ENCODE results near the gene PLXDC1.

The PLXDC1 gene

GRCh38 chr17:39139161-39139511, 12.3 kb downstream of the PLXDC1 start:
- peaks cover 0 to 3% of the 10 kb centered on the region in 2 donors for H3K27me3 ChIP-seq
- no peak overlapping the region for H3K4me3 ChIP-seq
- no peak for TF ChIP-seq CTCF (IDR thresholded peaks at IDR 0.05)
- no peaks in the 10 kb centered on the region for H3K36me3 ChIP-seq
- no peak for DNase-seq
- no peak overlapping the region for H3K27ac ChIP-seq
- intact Hi-C loops (cut with DNase I; ENCODE audit: low total_unique reads), result no loop called here
- H3K9me3 ChIP-seq, result no peaks in the 10 kb centered on the region
- H3K4me1 ChIP-seq, result peaks cover 0 to 6% (median 0%) of the 10 kb centered on the region in 4 donors

- intact Hi-C loops (cut with DNase I; ENCODE audit: low total_unique reads), result no loop called here
- Histone ChIP-seq H3K4me3 (no peak overlapping the region), H3K9me3 (no peaks in the 10 kb centered on the region), H3K27ac (no peak overlapping the region), H3K36me3 (no peaks in the 10 kb centered on the region), H3K4me1 (peaks cover 0 to 1% (median 0%) of the 10 kb centered on the region in 4 donors), H3K27me3 (peaks cover 0 to 3% of the 10 kb centered on the region in 2 donors)
- no peak for DNase-seq
- no peak for TF ChIP-seq CTCF (IDR thresholded peaks at IDR 0.05)
Observed at GRCh38 chr17:39138431-39139160, 12.8 kb downstream of the PLXDC1 start.

GRCh38 chr17:39134878-39135277, 16.6 kb downstream of the PLXDC1 start:
- intact Hi-C loops (cut with DNase I; ENCODE audit: low total_unique reads), result no loop called here
- no peak for TF ChIP-seq CTCF (IDR thresholded peaks at IDR 0.05)
- H3K27me3 ChIP-seq, result peaks cover 0 to 2% of the 10 kb centered on the region in 2 donors
- H3K4me3 ChIP-seq, result no peak overlapping the region
- no peaks in the 10 kb centered on the region for H3K36me3 ChIP-seq
- H3K4me1 ChIP-seq, result no peaks in the 10 kb centered on the region
- H3K27ac ChIP-seq, result no peak overlapping the region
- no peaks in the 10 kb centered on the region for H3K9me3 ChIP-seq
- no peak for DNase-seq

- no peak for DNase-seq
- no peaks in the 10 kb centered on the region for H3K4me1 ChIP-seq
- H3K4me3 ChIP-seq, result no peak overlapping the region
- intact Hi-C loops (cut with DNase I; ENCODE audit: low total_unique reads), result no loop called here
- H3K27ac ChIP-seq, result no peak overlapping the region
- no peak for TF ChIP-seq CTCF (IDR thresholded peaks at IDR 0.05)
- no peaks in the 10 kb centered on the region for H3K36me3 ChIP-seq
- no peaks in the 10 kb centered on the region for H3K9me3 ChIP-seq
- H3K27me3 ChIP-seq, result peaks cover 0 to 2% of the 10 kb centered on the region in 2 donors
Observed at GRCh38 chr17:39132192-39132610, 19.2 kb downstream of the PLXDC1 start.

GRCh38 chr17:39131616-39132015, 19.8 kb downstream of the PLXDC1 start:
- Histone ChIP-seq H3K9me3 (no peaks in the 10 kb centered on the region), H3K4me1 (no peaks in the 10 kb centered on the region), H3K27me3 (peaks cover 0 to 2% of the 10 kb centered on the region in 2 donors), H3K36me3 (no peaks in the 10 kb centered on the region), H3K27ac (no peak overlapping the region), H3K4me3 (no peak overlapping the region)
- DNase-seq, result no peak
- intact Hi-C loops (cut with DNase I; ENCODE audit: low total_unique reads), result no loop called here
- no peak for TF ChIP-seq CTCF (IDR thresholded peaks at IDR 0.05)

Measured in tibial artery (tissue), 4 donors.